ENCODE measurements around the gene MTREX. TPM values are rescaled to one million over a fixed set of nuclear protein-coding genes. Genes with fewer than 3 reads are reported as not detected.

MTREX gene
- total and polyA plus RNA-seq, 2 donors (not counting 1 experiment from before 2014, with no cell fraction given): 7.9 to 94.0 TPM

GRCh38 chr5:55437452-55437851, 129.7 kb downstream of the MTREX start:
- peaks cover 0 to 23% (median 16%) of the 10 kb centered on the region in 3 donors for H3K9me3 ChIP-seq (ENCODE audit: control extremely low read depth in 1 of 3, control insufficient read depth in 2 of 3, insufficient read depth in 1 of 3, low read length in 2 of 3)
- H3K9ac ChIP-seq (ENCODE audit: low read length): no peak overlapping the region
- ChIA-PET CTCF (no interaction called here), POLR2A (no interaction called here)
- Mint-ChIP-seq H3K27ac (no peak overlapping the region), H3K4me3 (no peak overlapping the region), H3K27me3 (no peaks in the 10 kb centered on the region), H3K4me1 (peaks cover 4% of the 10 kb centered on the region), H3K9me3 (ENCODE audit: insufficient read depth) (peaks cover 13% of the 10 kb centered on the region)
- WGBS (ENCODE audit: insufficient coverage): no CpG with 5 or more reads among the region's 1 CpG
- H3K4me2 ChIP-seq (replicated peaks; ENCODE audit: low read depth, low read length, poor library complexity, severe bottlenecking): no peak overlapping the region
- ATAC-seq (ENCODE audit: low read depth): no peak
- no peak overlapping the region for H3K27ac ChIP-seq (ENCODE audit: low read length in 2 of 2)
- H3K36me3 ChIP-seq (replicated peaks in 1 of 2; ENCODE audit: control extremely low read depth in 1 of 2, control insufficient read depth in 1 of 2, extremely low read depth in 1 of 2, insufficient read depth in 2 of 2, low read length in 1 of 2): peaks cover 0 to 2% of the 10 kb centered on the region in 2 experiments
- no peak for DNase-seq
- no peak overlapping the region for H3K4me3 ChIP-seq (ENCODE audit: control extremely low read depth in 1 of 5, extremely low read depth in 1 of 5, insufficient read depth in 1 of 5, low read depth in 2 of 5, low read length in 4 of 5)
- TF ChIP-seq EZH2 (IDR thresholded peaks at IDR 0.05; ENCODE audit: borderline replicate concordance, insufficient read depth, low read depth, low read length, poor library complexity, severe bottlenecking): no peak
- TF ChIP-seq CTCF (IDR thresholded peaks at IDR 0.05): no peak
- no peaks in the 10 kb centered on the region for H3K79me2 ChIP-seq (ENCODE audit: control insufficient read depth, insufficient read depth, low read length)
- intact Hi-C loops (cut with micrococcal nuclease): no loop called here
- H4K20me1 ChIP-seq (ENCODE audit: control insufficient read depth, insufficient read depth, low read length, poor library complexity, severe bottlenecking): no peaks in the 10 kb centered on the region
- no peak overlapping the region for H2AFZ ChIP-seq (ENCODE audit: insufficient read depth, low read depth, low read length, poor library complexity, severe bottlenecking)
- no peaks in the 10 kb centered on the region for H3K4me1 ChIP-seq (ENCODE audit: control insufficient read depth in 2 of 2, insufficient read depth in 2 of 2, low read length in 2 of 2)
- no peaks in the 10 kb centered on the region for H3K27me3 ChIP-seq (replicated peaks in 1 of 4; ENCODE audit: control extremely low read depth in 1 of 4, control insufficient read depth in 3 of 4, insufficient read depth in 4 of 4, low read length in 3 of 4)

- peaks cover 0 to 21% (median 14%) of the 10 kb centered on the region in 3 donors for H3K9me3 ChIP-seq (ENCODE audit: control extremely low read depth in 1 of 3, control insufficient read depth in 2 of 3, insufficient read depth in 1 of 3, low read length in 2 of 3)
- H3K9ac ChIP-seq (ENCODE audit: low read length): no peak overlapping the region
- H3K4me1 ChIP-seq (ENCODE audit: control insufficient read depth in 2 of 2, insufficient read depth in 2 of 2, low read length in 2 of 2): no peaks in the 10 kb centered on the region
- Mint-ChIP-seq H3K27ac (no peak overlapping the region), H3K9me3 (ENCODE audit: insufficient read depth) (peaks cover 9% of the 10 kb centered on the region), H3K27me3 (no peaks in the 10 kb centered on the region), H3K4me3 (no peak overlapping the region), H3K4me1 (peaks cover 4% of the 10 kb centered on the region)
- CTCF ChIA-PET: no interaction called here
- intact Hi-C loops (cut with micrococcal nuclease): no loop called here
- 100% methylated on average over 1 of the region's 2 CpGs for WGBS (ENCODE audit: insufficient coverage)
- ATAC-seq (ENCODE audit: low read depth) (no peak), DNase-seq (no peak)
- H3K4me3 ChIP-seq (ENCODE audit: control extremely low read depth in 1 of 5, extremely low read depth in 1 of 5, insufficient read depth in 1 of 5, low read depth in 2 of 5, low read length in 4 of 5): no peak overlapping the region
- peaks cover 0 to 2% of the 10 kb centered on the region in 2 experiments for H3K36me3 ChIP-seq (replicated peaks in 1 of 2; ENCODE audit: control extremely low read depth in 1 of 2, control insufficient read depth in 1 of 2, extremely low read depth in 1 of 2, insufficient read depth in 2 of 2, low read length in 1 of 2)
- H3K27me3 ChIP-seq (replicated peaks in 1 of 4; ENCODE audit: control extremely low read depth in 1 of 4, control insufficient read depth in 3 of 4, insufficient read depth in 4 of 4, low read length in 3 of 4): no peaks in the 10 kb centered on the region
- H4K20me1 ChIP-seq (ENCODE audit: control insufficient read depth, insufficient read depth, low read length, poor library complexity, severe bottlenecking): no peaks in the 10 kb centered on the region
- no peaks in the 10 kb centered on the region for H3K79me2 ChIP-seq (ENCODE audit: control insufficient read depth, insufficient read depth, low read length)
- no peak overlapping the region for H3K27ac ChIP-seq (ENCODE audit: low read length in 2 of 2)
- H2AFZ ChIP-seq (ENCODE audit: insufficient read depth, low read depth, low read length, poor library complexity, severe bottlenecking): no peak overlapping the region
- POLR2A ChIA-PET: no interaction called here
- TF ChIP-seq EZH2 (IDR thresholded peaks at IDR 0.05; ENCODE audit: borderline replicate concordance, insufficient read depth, low read depth, low read length, poor library complexity, severe bottlenecking) (no peak), CTCF (IDR thresholded peaks at IDR 0.05) (no peak)
- no peak overlapping the region for H3K4me2 ChIP-seq (replicated peaks; ENCODE audit: low read depth, low read length, poor library complexity, severe bottlenecking)
These were observed 130.0 kb downstream of the MTREX start for GRCh38 chr5:55437859-55438206.

All from B cell (primary cell).